DOHH2 (cell line): ENCODE results near the gene ABCD3.

Source experiments
- CTCF ChIP-seq: fragments of 200-600 bp; sonication (generic); IDR thresholded peaks from one replicate; pipeline ENCODE4 v1.5.1; 2014; ENCODE audit warnings: antibody characterized with exemption, mild to moderate bottlenecking, low read depth, low read length; ENCODE audit not compliant: poor library complexity, severe bottlenecking
- EZH2phosphoT487 ChIP-seq: fragments of 200-600 bp; sonication (generic); IDR thresholded peaks from 2 replicates; pipeline ENCODE4 v1.6.1; 2017; ENCODE audit warnings: borderline replicate concordance, mild to moderate bottlenecking, antibody characterized with exemption, low read length, moderate library complexity, mixed read lengths

- no peak for TF ChIP-seq CTCF
- no peak for TF ChIP-seq EZH2phosphoT487
Measured at GRCh38 chr1:94512816-94513215, 94.6 kb downstream of the ABCD3 start.
